Caco-2 (cell line): ENCODE results near the gene XIAP. TPM values are rescaled to one million over a fixed set of nuclear protein-coding genes. Genes with fewer than 3 reads are reported as not detected.

ENCODE experiments used
- BruUV-seq: library from RNA; stranded (reverse); fragments of 400-500 nt; replicated peaks from 2 replicates; lab custom pipeline; 2021; lab: Mats Ljungman, UMichigan
- CTCF ChIA-PET: fragments of 300-600 bp; sonication (Branson Sonifier 250); formaldehyde crosslinking; loops from one replicate; lab custom pipeline; 2022; ENCODE audit warnings: antibody characterized with exemption; lab: Charles Lee
- POLR2A ChIA-PET: fragments of 300-600 bp; sonication (Branson Sonifier 250); formaldehyde crosslinking; loops from one replicate; lab custom pipeline; 2022; ENCODE audit warnings: antibody characterized with exemption; lab: Charles Lee
- DNase-seq, 2 experiments: peaks; one replicate each; pipeline versions ENCODE4 v3.0.0 to v3.0.0-alpha.2; 2020 to 2022
- H3K27me3 ChIP-seq: replicated peaks from 2 replicates; pipeline ENCODE4 v1.6.0; 2011; ENCODE audit warnings: low read length; ENCODE audit not compliant: control insufficient read depth, insufficient read depth
- H3K36me3 ChIP-seq: 2 replicates; pipeline ENCODE4 v1.5.1; 2011; ENCODE audit warnings: low read length; ENCODE audit not compliant: control insufficient read depth, insufficient read depth
- H3K4me1 ChIP-seq: fragments of 250-450 bp; sonication (Bioruptor Pico); 2 replicates; pipeline ENCODE4 v1.5.1; 2020; ENCODE audit warnings: mild to moderate bottlenecking
- H3K4me3 ChIP-seq: 2 replicates; pipeline ENCODE4 v1.5.1; 2011; ENCODE audit warnings: low read depth, mild to moderate bottlenecking, control low read depth, low read length
- H3K9me3 ChIP-seq: fragments of 250-450 bp; sonication (Bioruptor Pico); 2 replicates; pipeline ENCODE4 v1.5.1; 2020; ENCODE audit warnings: mild to moderate bottlenecking, moderate library complexity
- H3K27ac Mint-ChIP-seq: one replicate; pipeline ENCODE4 v1.8.0; 2022; ENCODE audit warnings: mixed read lengths; ENCODE audit not compliant: unreplicated experiment
- H3K27me3 Mint-ChIP-seq: one replicate; pipeline ENCODE4 v1.8.0; 2022; ENCODE audit warnings: mixed read lengths; ENCODE audit not compliant: insufficient read depth, unreplicated experiment
- H3K36me3 Mint-ChIP-seq: one replicate; pipeline ENCODE4 v1.8.0; 2022; ENCODE audit warnings: mild to moderate bottlenecking, mixed read lengths; ENCODE audit not compliant: insufficient read depth, unreplicated experiment
- H3K4me1 Mint-ChIP-seq: one replicate; pipeline ENCODE4 v1.8.0; 2022; ENCODE audit warnings: low read depth, mixed read lengths; ENCODE audit not compliant: unreplicated experiment
- H3K4me3 Mint-ChIP-seq: one replicate; pipeline ENCODE4 v1.8.0; 2022; ENCODE audit warnings: mild to moderate bottlenecking, moderate library complexity, mixed read lengths; ENCODE audit not compliant: unreplicated experiment
- H3K9me3 Mint-ChIP-seq: one replicate; pipeline ENCODE4 v1.8.0; 2022; ENCODE audit warnings: mixed read lengths; ENCODE audit not compliant: unreplicated experiment
- intact Hi-C: fragments of 100-400 bp; cut with micrococcal nuclease; formaldehyde crosslinking; loops from one replicate; pipeline ENCODE4 v1.10.0; 2022; ENCODE audit not compliant: unreplicated experiment
- total RNA-seq: library from RNA; stranded (reverse); gene quantifications from 2 replicates; pipeline ENCODE4 v1.2.3, GENCODE V29; 2022
- TF ChIP-seq, protein P1 (sequence below), 2 experiments: fragments of 200-600 bp in 1 of 2; IDR thresholded peaks; 1 replicate in 1 of 2; 2 replicates in 1 of 2; pipeline versions ENCODE4 v1.5.1 to v1.8.0; 2011 to 2022; ENCODE audit warnings: antibody characterized with exemption in 1 of 2, control low read depth in 1 of 2, inconsistent platforms in 1 of 2, low read depth in 1 of 2, low read length in 1 of 2, mild to moderate bottlenecking in 1 of 2, moderate library complexity in 1 of 2; ENCODE audit not compliant: insufficient read depth in 1 of 2, severe bottlenecking in 1 of 2, unreplicated experiment in 1 of 2

Gene XIAP
- total RNA-seq, 1 experiment from 2014 or later: 25.9 TPM

DNA sequence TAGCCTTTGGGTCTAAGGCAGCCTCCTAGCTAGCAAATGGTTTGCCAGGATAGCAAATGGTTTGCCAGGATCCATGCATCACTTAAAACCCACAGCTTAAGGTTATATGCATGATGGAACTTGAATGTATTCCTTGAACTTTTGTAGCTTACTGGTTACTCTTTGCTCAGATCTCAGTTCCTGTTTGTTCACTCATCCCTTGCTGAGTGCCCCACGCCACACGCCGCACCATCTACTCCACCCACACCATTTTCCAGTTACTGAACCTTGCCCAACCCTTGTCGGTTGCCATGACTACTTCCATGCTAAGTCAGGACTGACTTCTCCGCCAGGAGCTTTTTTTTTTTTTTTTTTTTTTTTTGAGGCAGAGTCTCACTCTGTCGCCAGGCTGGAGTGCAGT is 29.5 kb upstream of the XIAP start:
- Histone ChIP-seq H3K4me1 (peaks cover 3% of the 10 kb centered on the region; the same call in 1 of the 2 replicates), H3K36me3 (no peaks in the 10 kb centered on the region), H3K4me3 (no peak overlapping the region), H3K9me3 (no peaks in the 10 kb centered on the region), H3K27me3 (no peaks in the 10 kb centered on the region)
- ChIA-PET CTCF (no interaction called here), POLR2A (interaction anchor here (0.6 kb wide), 1 partner anchor 129 kb away, joined by 4 read pairs; no protein-coding TSS in a partner anchor)
- Mint-ChIP-seq H3K27me3 (no peaks in the 10 kb centered on the region), H3K36me3 (peaks cover 6% of the 10 kb centered on the region), H3K4me1 (peaks cover 6% of the 10 kb centered on the region), H3K9me3 (no peaks in the 10 kb centered on the region), H3K4me3 (no peak overlapping the region), H3K27ac (no peak overlapping the region)
- TF ChIP-seq, protein P1, sequence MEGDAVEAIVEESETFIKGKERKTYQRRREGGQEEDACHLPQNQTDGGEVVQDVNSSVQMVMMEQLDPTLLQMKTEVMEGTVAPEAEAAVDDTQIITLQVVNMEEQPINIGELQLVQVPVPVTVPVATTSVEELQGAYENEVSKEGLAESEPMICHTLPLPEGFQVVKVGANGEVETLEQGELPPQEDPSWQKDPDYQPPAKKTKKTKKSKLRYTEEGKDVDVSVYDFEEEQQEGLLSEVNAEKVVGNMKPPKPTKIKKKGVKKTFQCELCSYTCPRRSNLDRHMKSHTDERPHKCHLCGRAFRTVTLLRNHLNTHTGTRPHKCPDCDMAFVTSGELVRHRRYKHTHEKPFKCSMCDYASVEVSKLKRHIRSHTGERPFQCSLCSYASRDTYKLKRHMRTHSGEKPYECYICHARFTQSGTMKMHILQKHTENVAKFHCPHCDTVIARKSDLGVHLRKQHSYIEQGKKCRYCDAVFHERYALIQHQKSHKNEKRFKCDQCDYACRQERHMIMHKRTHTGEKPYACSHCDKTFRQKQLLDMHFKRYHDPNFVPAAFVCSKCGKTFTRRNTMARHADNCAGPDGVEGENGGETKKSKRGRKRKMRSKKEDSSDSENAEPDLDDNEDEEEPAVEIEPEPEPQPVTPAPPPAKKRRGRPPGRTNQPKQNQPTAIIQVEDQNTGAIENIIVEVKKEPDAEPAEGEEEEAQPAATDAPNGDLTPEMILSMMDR (IDR thresholded peaks at IDR 0.05; ENCODE audit: insufficient read depth in 1 of 2, low read depth in 1 of 2, low read length in 1 of 2, severe bottlenecking in 1 of 2, unreplicated experiment in 1 of 2): no peak
- DNase-seq: peak; percentile 45 to 68
- no TSS peak for BruUV-seq
- intact Hi-C loops: loop anchor here (10.0 kb wide), 1 partner anchor 214 kb away; no protein-coding TSS in a partner anchor

DNA sequence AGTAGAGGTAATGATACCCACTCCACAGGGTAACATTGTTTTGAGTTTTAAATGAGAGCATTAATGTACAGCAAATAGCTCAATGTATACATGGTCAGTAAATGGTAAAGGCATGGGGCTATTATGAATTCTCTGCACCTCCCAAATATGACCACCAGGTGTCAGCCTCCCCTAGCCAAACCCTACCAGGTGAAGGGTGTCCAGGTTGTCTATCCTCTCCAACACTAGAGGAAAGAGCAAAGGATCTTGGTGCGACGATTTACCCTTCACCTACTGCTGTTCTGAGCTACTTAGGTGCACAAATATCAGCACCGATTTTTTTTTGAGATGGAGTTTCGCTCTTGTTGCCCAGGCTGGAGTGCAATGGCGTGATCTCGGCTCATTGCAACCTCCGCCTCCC is 26.5 kb upstream of the XIAP start:
- Histone ChIP-seq H3K27me3 (no peaks in the 10 kb centered on the region), H3K4me3 (no peak overlapping the region), H3K4me1 (no peaks in the 10 kb centered on the region), H3K36me3 (no peaks in the 10 kb centered on the region), H3K9me3 (no peaks in the 10 kb centered on the region)
- peaks cover 6% of the 10 kb centered on the region for H3K4me1 Mint-ChIP-seq
- DNase-seq: peak; percentile 63 to 73
- ChIA-PET CTCF (interaction anchor here (0.5 to 1.5 kb wide), 13 partner anchors 10 to 145 kb away, joined by 3 to 13 read pairs (median 4); partner anchors contain the start of gene XIAP), POLR2A (no interaction called here)
- no peaks in the 10 kb centered on the region for H3K27me3 Mint-ChIP-seq
- intact Hi-C loops: loop anchor here (1.0 to 10.0 kb wide), 4 partner anchors 48 to 211 kb away; no protein-coding TSS in a partner anchor
- H3K9me3 Mint-ChIP-seq: no peaks in the 10 kb centered on the region
- TF ChIP-seq, protein P1 (IDR thresholded peaks at IDR 0.05; ENCODE audit: insufficient read depth in 1 of 2, low read depth in 1 of 2, low read length in 1 of 2, severe bottlenecking in 1 of 2, unreplicated experiment in 1 of 2): peak; percentile 52 to 63
- no TSS peak for BruUV-seq
- H3K4me3 Mint-ChIP-seq: no peak overlapping the region
- H3K36me3 Mint-ChIP-seq: peaks cover 6% of the 10 kb centered on the region
- H3K27ac Mint-ChIP-seq: no peak overlapping the region

DNA sequence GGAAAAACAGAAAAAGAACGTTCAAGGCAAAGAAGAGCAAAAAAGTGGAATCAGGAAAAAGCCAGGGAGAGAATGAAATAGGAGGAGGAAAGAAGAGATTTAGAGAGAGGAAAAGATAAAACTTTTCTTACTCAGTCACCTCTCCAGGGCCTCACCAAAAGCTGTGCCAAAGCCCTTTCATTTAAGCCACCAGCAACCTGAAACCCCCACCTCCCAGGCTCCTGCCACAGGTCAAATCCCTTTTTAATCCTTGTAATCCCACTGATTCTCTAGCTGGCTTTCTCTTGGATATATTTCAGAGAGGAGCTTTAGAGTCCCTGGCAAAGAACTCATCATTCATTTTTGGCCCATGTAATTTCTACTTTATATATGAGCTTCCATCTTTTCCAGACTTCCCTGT is 25.7 kb upstream of the XIAP start:
- no peaks in the 10 kb centered on the region for H3K4me1 ChIP-seq
- ChIA-PET CTCF (interaction anchor here (0.5 to 2.3 kb wide), 7 partner anchors 40 to 144 kb away, joined by 3 to 13 read pairs (median 5); no protein-coding TSS in a partner anchor), POLR2A (no interaction called here)
- peaks cover 6% of the 10 kb centered on the region for H3K4me1 Mint-ChIP-seq
- H3K27ac Mint-ChIP-seq: no peak overlapping the region
- no peaks in the 10 kb centered on the region for H3K9me3 Mint-ChIP-seq
- H3K4me3 Mint-ChIP-seq: no peak overlapping the region
- BruUV-seq: no TSS peak
- no peaks in the 10 kb centered on the region for H3K36me3 ChIP-seq
- H3K4me3 ChIP-seq: no peak overlapping the region
- DNase-seq: no peak
- intact Hi-C loops: loop anchor here (10.0 kb wide), 1 partner anchor 211 kb away; no protein-coding TSS in a partner anchor
- no peaks in the 10 kb centered on the region for H3K27me3 ChIP-seq
- peaks cover 6% of the 10 kb centered on the region for H3K36me3 Mint-ChIP-seq
- TF ChIP-seq, protein P1 (IDR thresholded peaks at IDR 0.05; ENCODE audit: insufficient read depth in 1 of 2, low read depth in 1 of 2, low read length in 1 of 2, severe bottlenecking in 1 of 2, unreplicated experiment in 1 of 2): no peak
- H3K9me3 ChIP-seq: no peaks in the 10 kb centered on the region
- H3K27me3 Mint-ChIP-seq: no peaks in the 10 kb centered on the region
